Epidermal melanocyte (primary cell): ENCODE data around the gene ADGRL2.

ENCODE experiments used
- DNase-seq: peaks from one replicate; pipeline ENCODE4 v3.0.0; 2011; ENCODE audit warnings: low spot score; ENCODE audit not compliant: insufficient read length

The ADGRL2 gene

DNA sequence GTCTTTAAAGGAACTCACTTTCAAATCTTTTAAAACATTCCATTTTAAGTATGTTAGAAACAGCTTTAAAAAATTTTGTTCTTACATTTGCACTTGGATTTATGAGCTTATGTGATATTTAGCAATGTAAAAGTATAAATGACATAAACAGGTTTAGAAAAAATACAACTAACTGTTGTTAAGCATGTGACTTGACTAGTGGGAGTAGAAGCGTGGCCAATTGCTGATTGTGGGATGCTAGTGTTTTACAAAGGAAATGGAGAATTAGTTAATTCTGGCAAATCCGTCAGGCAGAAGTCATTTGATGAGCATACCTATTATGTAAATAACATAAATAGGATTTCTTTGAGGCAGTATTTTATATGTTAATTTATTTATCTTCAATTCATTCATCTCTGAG lies 175.8 kb downstream of the ADGRL2 start:
- no peak for DNase-seq

GRCh38 chr1:81978945-81979344 lies 178.2 kb downstream of the ADGRL2 start:
- no peak for DNase-seq

GRCh38 chr1:81982523-81982922 lies 181.8 kb downstream of the ADGRL2 start:
- DNase-seq, result no peak

DNA sequence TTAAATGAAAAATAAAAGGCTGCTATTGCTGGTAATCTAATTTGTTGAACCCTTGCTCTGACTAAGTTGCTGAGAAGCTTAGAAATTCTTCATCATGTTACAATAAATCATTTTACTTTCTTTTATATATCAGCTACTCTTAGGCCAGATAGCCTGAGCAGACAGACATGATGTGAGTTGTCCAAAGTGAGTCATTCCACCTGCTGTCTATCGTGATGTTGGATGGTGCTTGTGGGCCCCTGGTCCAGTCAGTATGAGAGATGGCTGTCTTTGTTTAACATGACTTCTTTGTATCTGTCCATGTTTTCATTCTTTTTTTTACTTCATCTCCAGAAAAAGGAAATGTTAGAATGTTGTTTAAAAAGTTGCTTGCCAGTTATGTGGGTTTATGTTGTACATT lies 188.8 kb downstream of the ADGRL2 start:
- DNase-seq, result no peak

GRCh38 chr1:81990241-81990640 lies 189.5 kb downstream of the ADGRL2 start:
- DNase-seq, result no peak

DNA sequence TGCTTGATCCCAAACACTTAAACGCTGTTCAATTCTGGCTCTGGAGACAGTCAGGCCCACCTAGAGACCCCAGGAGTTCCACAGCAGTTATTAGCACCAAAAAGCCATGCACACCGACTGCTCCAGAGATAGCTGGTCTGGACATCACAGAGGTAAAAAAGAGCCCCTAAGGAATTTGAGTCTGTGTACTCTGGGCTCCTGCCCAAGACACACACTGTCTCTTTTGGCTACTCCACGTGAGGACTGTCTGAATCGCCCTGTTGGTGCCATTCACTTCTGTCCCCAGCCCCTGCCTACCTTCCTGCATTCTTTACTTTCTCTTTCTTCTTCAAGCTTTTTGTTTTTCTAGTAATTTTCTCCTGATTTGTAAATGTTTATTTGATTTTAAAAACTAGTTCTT lies 197.4 kb downstream of the ADGRL2 start:
- DNase-seq, result no peak

DNA sequence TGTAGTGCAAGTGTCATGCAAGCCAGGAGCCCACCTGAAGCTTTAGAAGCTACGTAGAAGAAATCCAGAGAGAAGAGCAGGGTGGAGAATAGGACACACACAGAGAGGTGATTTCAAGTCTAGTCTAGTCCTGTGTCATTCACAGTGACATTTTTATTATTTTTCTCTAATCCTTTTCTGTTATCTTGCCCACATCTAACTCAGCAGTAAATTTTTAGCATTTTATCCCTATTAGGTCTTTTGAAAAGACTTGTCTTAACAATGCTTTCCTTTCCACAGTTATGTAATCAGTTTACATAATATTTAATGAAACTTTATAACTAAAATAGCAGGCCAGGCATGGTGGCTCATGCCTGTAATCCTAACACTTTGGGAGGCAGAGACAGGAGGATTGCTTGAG lies 198.6 kb downstream of the ADGRL2 start:
- no peak for DNase-seq

DNA sequence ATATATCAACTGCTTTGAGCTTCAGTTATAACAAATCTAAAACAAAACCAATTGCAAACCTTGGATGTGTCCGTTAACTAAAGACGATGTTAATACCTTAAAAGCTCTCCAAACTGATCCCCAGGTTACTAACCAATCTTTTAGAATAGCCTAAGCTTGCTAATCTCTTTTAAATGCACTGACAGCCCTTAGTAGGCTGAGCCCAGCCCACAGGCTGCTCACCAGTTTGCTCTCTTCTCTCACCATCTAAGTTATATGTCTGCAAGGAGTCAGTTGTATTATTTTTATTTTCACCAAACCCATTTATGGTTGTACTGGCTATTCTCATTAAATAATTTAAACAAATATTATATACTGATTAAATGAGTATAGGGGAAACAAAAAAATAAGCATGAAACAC lies 199.5 kb downstream of the ADGRL2 start:
- DNase-seq, result no peak

DNA sequence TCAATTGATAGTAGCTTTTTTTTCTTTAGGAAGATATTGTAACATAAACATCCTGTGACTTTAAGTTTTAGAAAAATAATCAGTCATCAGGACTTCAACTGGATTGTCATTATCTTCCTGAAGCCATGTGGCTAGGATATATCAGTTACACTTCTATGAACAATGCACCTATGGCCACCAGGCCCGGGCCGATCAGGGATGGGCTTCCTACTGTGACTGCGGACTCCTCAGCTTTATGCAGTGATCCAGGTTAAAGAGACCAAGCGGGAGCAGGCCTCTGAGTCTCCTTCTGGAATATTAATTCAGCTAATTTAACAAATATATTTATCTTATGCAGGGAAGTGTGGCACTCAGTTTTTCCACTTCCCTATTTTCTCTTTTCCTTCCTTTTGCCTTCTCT lies 200.6 kb downstream of the ADGRL2 start:
- no peak for DNase-seq

GRCh38 chr1:82007804-82008203 lies 207.1 kb downstream of the ADGRL2 start:
- no peak for DNase-seq

GRCh38 chr1:82013702-82014101 lies 213.0 kb downstream of the ADGRL2 start:
- DNase-seq, result no peak

DNA sequence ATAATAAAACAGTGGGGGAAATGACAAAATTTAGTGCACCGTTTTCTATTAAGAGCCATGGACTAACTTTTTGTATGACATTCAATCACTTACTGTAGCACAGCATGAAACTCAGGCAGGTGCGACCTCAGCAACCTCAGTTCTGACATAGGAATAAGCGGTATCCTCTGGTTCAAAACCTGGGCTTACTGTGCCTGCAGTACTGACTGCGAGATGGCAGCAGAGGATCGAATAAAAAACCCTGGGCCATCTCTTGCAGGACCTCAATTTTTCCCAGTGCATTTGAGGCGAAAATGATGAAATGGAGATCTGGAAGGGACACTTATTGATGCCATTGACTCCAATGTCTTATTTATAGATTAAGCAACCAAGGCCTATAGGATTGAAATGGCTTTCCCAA lies 214.7 kb downstream of the ADGRL2 start:
- no peak for DNase-seq

DNA sequence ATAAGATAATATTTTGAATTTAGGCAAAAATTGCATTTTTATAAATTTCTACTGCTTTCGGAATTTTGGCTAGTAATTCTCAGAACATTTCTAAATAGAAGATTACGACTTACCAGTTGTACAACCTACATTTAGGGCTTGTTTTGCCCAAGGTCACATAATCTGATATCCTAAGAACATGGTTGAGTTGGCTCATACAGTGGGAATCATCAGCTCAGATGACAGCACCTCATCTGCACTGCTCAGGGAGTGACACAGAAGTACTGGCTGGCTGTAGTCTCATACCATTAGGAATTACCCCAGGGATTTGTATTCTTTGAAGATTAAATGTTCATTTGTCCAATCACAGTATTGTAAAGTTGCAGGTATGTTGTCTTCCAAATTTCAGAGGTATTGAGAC lies 217.6 kb downstream of the ADGRL2 start:
- DNase-seq, result no peak

DNA sequence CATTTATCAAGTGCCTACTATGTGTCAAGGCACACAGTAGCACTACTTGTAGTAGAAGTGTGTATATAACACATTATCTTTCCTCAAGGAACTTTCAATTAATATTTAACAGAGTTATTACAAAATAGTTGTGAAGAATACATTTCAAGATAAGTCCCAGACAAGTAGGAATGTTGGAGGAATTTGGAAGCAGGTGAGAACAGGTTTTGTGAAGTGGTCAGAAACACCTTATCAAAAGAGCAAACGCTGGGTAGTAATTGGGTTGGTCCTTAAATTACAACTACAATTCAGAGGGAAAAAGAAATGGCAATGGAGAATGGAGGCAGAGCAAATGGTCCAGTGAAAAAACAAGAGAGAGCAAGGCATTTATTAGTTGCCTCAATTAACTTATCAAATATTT lies 218.8 kb downstream of the ADGRL2 start:
- no peak for DNase-seq

GRCh38 chr1:82030830-82031229 lies 230.1 kb downstream of the ADGRL2 start:
- no peak for DNase-seq

- no peak for DNase-seq
Measured at GRCh38 chr1:82032068-82032467, 231.3 kb downstream of the ADGRL2 start.

DNA sequence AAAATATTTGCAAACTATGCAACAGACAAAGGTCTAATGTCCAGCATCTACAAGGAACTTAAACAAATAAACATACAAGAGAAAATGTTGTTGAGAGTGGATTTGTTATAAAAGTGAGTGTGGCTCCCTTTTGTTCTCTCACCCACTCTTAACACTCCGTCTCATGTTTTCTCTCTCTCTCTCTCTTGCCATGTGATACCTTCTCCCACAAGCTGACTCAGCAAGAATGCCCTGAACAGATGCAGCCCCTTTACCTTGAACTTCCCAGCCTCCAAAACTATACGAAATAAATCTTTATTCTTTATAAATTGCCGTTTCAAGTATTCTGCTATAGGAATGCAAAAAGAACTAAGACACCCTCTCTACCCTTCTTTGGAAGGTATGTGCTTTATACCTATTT lies 234.1 kb downstream of the ADGRL2 start:
- DNase-seq, result no peak
